Fibroblast of lung (primary cell): Measurements from ENCODE around the gene RASGEF1C. TPM values are rescaled to one million over a fixed set of nuclear protein-coding genes. Genes with fewer than 3 reads are reported as not detected.

ENCODE experiments used
- DNase-seq, 2 donors: peaks; one replicate each; pipeline versions ENCODE4 v3.0.0 to v3.0.0-alpha.2; 2010; ENCODE audit warnings: low read depth in 2 of 2
- H2AFZ ChIP-seq: 2 replicates; pipeline ENCODE4 v1.5.1; 2012; ENCODE audit warnings: low read length, control low read depth, inconsistent platforms
- H3K27ac ChIP-seq: 2 replicates; pipeline ENCODE4 v1.5.1; 2011; ENCODE audit warnings: low read length, control low read depth; ENCODE audit not compliant: insufficient read depth
- H3K27me3 ChIP-seq: 2 replicates; pipeline ENCODE4 v1.5.1; 2011; ENCODE audit warnings: mild to moderate bottlenecking, low read length; ENCODE audit not compliant: control insufficient read depth, insufficient read depth
- H3K36me3 ChIP-seq: 2 replicates; pipeline ENCODE4 v1.5.1; 2011; ENCODE audit warnings: low read length; ENCODE audit not compliant: control insufficient read depth, insufficient read depth
- H3K4me1 ChIP-seq: 2 replicates; pipeline ENCODE4 v1.5.1; 2011; ENCODE audit warnings: low read length; ENCODE audit not compliant: control insufficient read depth, insufficient read depth; ENCODE audit errors: extremely low read depth
- H3K4me2 ChIP-seq: 2 replicates; pipeline ENCODE4 v1.5.1; 2011; ENCODE audit warnings: low read length, control low read depth; ENCODE audit not compliant: insufficient read depth; ENCODE audit errors: extremely low read depth
- H3K4me3 ChIP-seq, 4 experiments: fragments of 200-600 bp in 1 of 4; sonication (generic) in 1 of 4; replicated peaks in 1 of 4; 2 replicates each; pipeline ENCODE4 v1.5.1; 2011 to 2016; ENCODE audit warnings: low read length in 4 of 4, low read depth in 3 of 4, mild to moderate bottlenecking in 3 of 4, control low read depth in 2 of 4, inconsistent platforms in 1 of 4, mixed read lengths in 1 of 4; ENCODE audit not compliant: insufficient read depth in 1 of 4; ENCODE audit errors: control extremely low read depth in 1 of 4
- H3K79me2 ChIP-seq: 2 replicates; pipeline ENCODE4 v1.5.1; 2012; ENCODE audit warnings: mild to moderate bottlenecking, low read length, inconsistent platforms; ENCODE audit not compliant: control insufficient read depth, insufficient read depth
- H3K9ac ChIP-seq: 2 replicates; pipeline ENCODE4 v1.5.1; 2011; ENCODE audit warnings: mild to moderate bottlenecking, low read length, control low read depth; ENCODE audit not compliant: insufficient read depth
- H3K9me3 ChIP-seq: 2 replicates; pipeline ENCODE4 v1.5.1; 2012; ENCODE audit warnings: low read depth, low read length; ENCODE audit not compliant: control insufficient read depth, insufficient read depth
- H4K20me1 ChIP-seq: 2 replicates; pipeline ENCODE4 v1.5.1; 2011; ENCODE audit warnings: low read length; ENCODE audit not compliant: control insufficient read depth, insufficient read depth; ENCODE audit errors: extremely low read depth
- CTCF ChIP-seq, 2 donors: IDR thresholded peaks in 1 of 2; conservative IDR thresholded peaks in 1 of 2; 1 replicate in 1 of 2; 2 replicates in 1 of 2; pipeline ENCODE4 v1.5.1; 2011 to 2012; ENCODE audit warnings: low read length in 2 of 2, control low read depth in 1 of 2, inconsistent platforms in 1 of 2, low read depth in 1 of 2, mild to moderate bottlenecking in 1 of 2
- EZH2 ChIP-seq: IDR thresholded peaks from 2 replicates; pipeline ENCODE4 v1.5.1; 2012; ENCODE audit warnings: low read length, control low read depth, mild to moderate bottlenecking; ENCODE audit errors: missing control alignments
- polyA plus RNA-seq, 2 donors: library from polyadenylated mRNA; depleted of rRNA in 1 of 2; stranded (reverse) in 1 of 2; unstranded in 1 of 2; fragments of >200 nt; gene quantifications; 2 replicates each; pipeline ENCODE4 v1.2.1, GENCODE V29; 2011 to 2012; ENCODE audit warnings: missing spikeins in 1 of 2
- total RNA-seq: library from RNA; depleted of rRNA; stranded (reverse); fragments of >200 nt; gene quantifications from 2 replicates; pipeline ENCODE4 v1.2.1, GENCODE V29; 2014

RASGEF1C gene
- total and polyA plus RNA-seq, 2 donors (not counting 1 experiment from before 2014, with no cell fraction given) = under 0.01 TPM; not detected in 1

GRCh38 chr5:180222056-180222455 lies 13.0 kb upstream of the RASGEF1C start:
- Histone ChIP-seq H3K9ac (no peak overlapping the region), H3K4me1 (no peaks in the 10 kb centered on the region), H3K27ac (no peak overlapping the region), H4K20me1 (no peaks in the 10 kb centered on the region), H3K27me3 (no peaks in the 10 kb centered on the region), H3K36me3 (no peaks in the 10 kb centered on the region), H3K9me3 (no peaks in the 10 kb centered on the region), H3K4me2 (no peak overlapping the region), H3K4me3 (no peak overlapping the region), H2AFZ (no peak overlapping the region), H3K79me2 (no peaks in the 10 kb centered on the region)
- DNase-seq = no peak
- TF ChIP-seq CTCF (conservative IDR thresholded peaks at IDR 0.05 in 1 of 2, IDR thresholded peaks at IDR 0.05 in 1 of 2; ENCODE audit: low read depth in 1 of 2, low read length in 2 of 2) (no peak), EZH2 (no peak)

GRCh38 chr5:180217797-180218196 lies 8.8 kb upstream of the RASGEF1C start:
- H4K20me1 ChIP-seq = no peaks in the 10 kb centered on the region
- no peak for DNase-seq
- TF ChIP-seq CTCF (conservative IDR thresholded peaks at IDR 0.05 in 1 of 2, IDR thresholded peaks at IDR 0.05 in 1 of 2; ENCODE audit: low read depth in 1 of 2, low read length in 2 of 2) (no peak), EZH2 (no peak)
- H3K27ac ChIP-seq = no peak overlapping the region
- H3K79me2 ChIP-seq = no peaks in the 10 kb centered on the region
- H3K9ac ChIP-seq = no peak overlapping the region
- H3K36me3 ChIP-seq = no peaks in the 10 kb centered on the region
- H3K4me1 ChIP-seq = no peaks in the 10 kb centered on the region
- no peaks in the 10 kb centered on the region for H3K27me3 ChIP-seq
- no peak overlapping the region for H3K4me3 ChIP-seq
- no peak overlapping the region for H3K4me2 ChIP-seq
- no peak overlapping the region for H2AFZ ChIP-seq
- peaks cover 3% of the 10 kb centered on the region for H3K9me3 ChIP-seq

- no peaks in the 10 kb centered on the region for H3K27me3 ChIP-seq
- H3K9me3 ChIP-seq = peaks cover 3% of the 10 kb centered on the region
- no peak overlapping the region for H3K9ac ChIP-seq
- H3K4me2 ChIP-seq = no peak overlapping the region
- no peak overlapping the region for H3K4me3 ChIP-seq
- no peak overlapping the region for H3K27ac ChIP-seq
- no peak for TF ChIP-seq CTCF (conservative IDR thresholded peaks at IDR 0.05 in 1 of 2, IDR thresholded peaks at IDR 0.05 in 1 of 2; ENCODE audit: low read depth in 1 of 2, low read length in 2 of 2)
- DNase-seq = no peak
- H3K79me2 ChIP-seq = no peaks in the 10 kb centered on the region
- H3K4me1 ChIP-seq = no peaks in the 10 kb centered on the region
- no peaks in the 10 kb centered on the region for H4K20me1 ChIP-seq
- no peaks in the 10 kb centered on the region for H3K36me3 ChIP-seq
- no peak overlapping the region for H2AFZ ChIP-seq
Observed at GRCh38 chr5:180216646-180217171, 7.7 kb upstream of the RASGEF1C start.
